ENCODE results near the gene APAF1.

Gene APAF1

DNA sequence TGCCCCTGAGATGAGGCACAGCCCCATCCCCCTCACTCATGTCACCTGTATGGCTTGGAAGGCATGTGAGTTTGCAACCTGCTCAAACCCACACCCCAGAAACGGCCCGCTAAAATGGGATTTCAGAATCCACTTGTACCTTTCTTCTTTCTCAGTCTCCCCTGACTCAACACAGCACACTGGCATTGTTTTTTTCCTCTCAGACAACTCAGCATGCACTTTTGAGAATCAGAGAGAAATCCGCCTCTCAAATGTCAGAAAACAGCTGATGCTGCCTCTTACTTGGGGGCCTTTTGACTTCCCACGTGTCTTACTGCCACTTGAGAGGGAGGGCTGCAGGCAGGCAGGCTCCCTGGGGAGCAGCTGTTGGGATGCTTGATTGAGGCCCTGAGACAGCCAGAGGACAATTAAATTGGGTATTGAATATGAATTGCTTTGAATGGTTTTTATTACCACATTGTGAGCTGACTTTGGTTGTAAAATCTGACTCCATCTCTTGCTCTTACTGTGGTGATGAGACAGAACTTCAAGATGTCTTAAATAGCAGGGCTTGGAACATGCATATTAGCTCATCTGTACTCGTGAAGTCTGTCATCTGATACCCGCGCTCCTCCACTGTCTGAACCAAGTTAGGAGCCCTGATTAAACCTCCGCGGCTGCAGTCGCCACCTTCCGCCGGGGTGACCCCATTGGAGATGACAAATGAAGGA is 96.6 kb downstream of the APAF1 start (continued):
- TF ChIP-seq, protein P1, sequence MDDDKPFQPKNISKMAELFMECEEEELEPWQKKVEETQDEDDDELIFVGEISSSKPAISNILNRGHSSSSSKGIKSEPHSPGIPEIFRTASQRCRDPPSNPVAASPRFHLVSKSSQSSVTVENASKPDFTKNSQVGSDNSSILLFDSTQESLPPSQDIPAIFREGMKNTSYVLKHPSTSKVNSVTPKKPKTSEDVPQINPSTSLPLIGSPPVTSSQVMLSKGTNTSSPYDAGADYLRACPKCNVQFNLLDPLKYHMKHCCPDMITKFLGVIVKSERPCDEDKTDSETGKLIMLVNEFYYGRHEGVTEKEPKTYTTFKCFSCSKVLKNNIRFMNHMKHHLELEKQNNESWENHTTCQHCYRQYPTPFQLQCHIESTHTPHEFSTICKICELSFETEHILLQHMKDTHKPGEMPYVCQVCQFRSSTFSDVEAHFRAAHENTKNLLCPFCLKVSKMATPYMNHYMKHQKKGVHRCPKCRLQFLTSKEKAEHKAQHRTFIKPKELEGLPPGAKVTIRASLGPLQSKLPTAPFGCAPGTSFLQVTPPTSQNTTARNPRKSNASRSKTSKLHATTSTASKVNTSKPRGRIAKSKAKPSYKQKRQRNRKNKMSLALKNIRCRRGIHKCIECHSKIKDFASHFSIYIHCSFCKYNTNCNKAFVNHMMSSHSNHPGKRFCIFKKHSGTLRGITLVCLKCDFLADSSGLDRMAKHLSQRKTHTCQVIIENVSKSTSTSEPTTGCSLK (tag by site-specific recombination; IDR thresholded peaks at IDR 0.05): no peak
- TF ChIP-seq, protein P2, sequence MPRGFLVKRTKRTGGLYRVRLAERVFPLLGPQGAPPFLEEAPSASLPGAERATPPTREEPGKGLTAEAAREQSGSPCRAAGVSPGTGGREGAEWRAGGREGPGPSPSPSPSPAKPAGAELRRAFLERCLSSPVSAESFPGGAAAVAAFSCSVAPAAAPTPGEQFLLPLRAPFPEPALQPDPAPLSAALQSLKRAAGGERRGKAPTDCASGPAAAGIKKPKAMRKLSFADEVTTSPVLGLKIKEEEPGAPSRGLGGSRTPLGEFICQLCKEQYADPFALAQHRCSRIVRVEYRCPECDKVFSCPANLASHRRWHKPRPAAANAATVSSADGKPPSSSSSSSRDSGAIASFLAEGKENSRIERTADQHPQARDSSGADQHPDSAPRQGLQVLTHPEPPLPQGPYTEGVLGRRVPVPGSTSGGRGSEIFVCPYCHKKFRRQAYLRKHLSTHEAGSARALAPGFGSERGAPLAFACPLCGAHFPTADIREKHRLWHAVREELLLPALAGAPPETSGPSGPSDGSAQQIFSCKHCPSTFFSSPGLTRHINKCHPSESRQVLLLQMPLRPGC (tag by site-specific recombination; IDR thresholded peaks at IDR 0.05): peak; percentile 75; the same call in 1 of the 2 replicates
- TF ChIP-seq ZNF184 (tag by site-specific recombination; IDR thresholded peaks at IDR 0.05) (no peak; the same call in 1 of the 2 replicates), ZFP41 (tag by site-specific recombination; IDR thresholded peaks at IDR 0.05; ENCODE audit: borderline replicate concordance) (no peak), ZNF24 (tag by site-specific recombination; IDR thresholded peaks at IDR 0.05) (peak; percentile 51; the same call in 1 of the 2 replicates), ZNF529 (tag by site-specific recombination; IDR thresholded peaks at IDR 0.05; ENCODE audit: insufficient replicate concordance) (no peak), ZNF391 (tag by site-specific recombination; IDR thresholded peaks at IDR 0.05; ENCODE audit: borderline replicate concordance, low read depth) (peak; percentile 19; the same call in 1 of the 2 replicates), SETDB1 (IDR thresholded peaks at IDR 0.05; ENCODE audit: insufficient read length, low read length) (no peak), ZBTB48 (tag by site-specific recombination; IDR thresholded peaks at IDR 0.05) (no peak), ZNF394 (tag by site-specific recombination; IDR thresholded peaks at IDR 0.05; ENCODE audit: borderline replicate concordance) (peak; percentile 57; the same call in 1 of the 2 replicates), ZNF37A (tag by site-specific recombination; IDR thresholded peaks at IDR 0.05) (no peak), MYNN (tag by site-specific recombination; IDR thresholded peaks at IDR 0.05; ENCODE audit: borderline replicate concordance) (peak; percentile 44; the same call in 1 of the 2 replicates), HOXD13 (CRISPR knock-in tag; IDR thresholded peaks at IDR 0.05; ENCODE audit: borderline replicate concordance) (no peak), ZSCAN30 (tag by site-specific recombination; IDR thresholded peaks at IDR 0.05) (no peak; the same call in 1 of the 2 replicates), ZNF366 (tag by site-specific recombination; conservative IDR thresholded peaks at IDR 0.05) (peak; percentile 70), ZNF302 (tag by site-specific recombination; IDR thresholded peaks at IDR 0.05; ENCODE audit: low read depth) (no peak), ZNF155 (tag by site-specific recombination; IDR thresholded peaks at IDR 0.05) (no peak), KLF16 (tag by site-specific recombination; IDR thresholded peaks at IDR 0.05) (no peak)
- TF ChIP-seq, protein P3, sequence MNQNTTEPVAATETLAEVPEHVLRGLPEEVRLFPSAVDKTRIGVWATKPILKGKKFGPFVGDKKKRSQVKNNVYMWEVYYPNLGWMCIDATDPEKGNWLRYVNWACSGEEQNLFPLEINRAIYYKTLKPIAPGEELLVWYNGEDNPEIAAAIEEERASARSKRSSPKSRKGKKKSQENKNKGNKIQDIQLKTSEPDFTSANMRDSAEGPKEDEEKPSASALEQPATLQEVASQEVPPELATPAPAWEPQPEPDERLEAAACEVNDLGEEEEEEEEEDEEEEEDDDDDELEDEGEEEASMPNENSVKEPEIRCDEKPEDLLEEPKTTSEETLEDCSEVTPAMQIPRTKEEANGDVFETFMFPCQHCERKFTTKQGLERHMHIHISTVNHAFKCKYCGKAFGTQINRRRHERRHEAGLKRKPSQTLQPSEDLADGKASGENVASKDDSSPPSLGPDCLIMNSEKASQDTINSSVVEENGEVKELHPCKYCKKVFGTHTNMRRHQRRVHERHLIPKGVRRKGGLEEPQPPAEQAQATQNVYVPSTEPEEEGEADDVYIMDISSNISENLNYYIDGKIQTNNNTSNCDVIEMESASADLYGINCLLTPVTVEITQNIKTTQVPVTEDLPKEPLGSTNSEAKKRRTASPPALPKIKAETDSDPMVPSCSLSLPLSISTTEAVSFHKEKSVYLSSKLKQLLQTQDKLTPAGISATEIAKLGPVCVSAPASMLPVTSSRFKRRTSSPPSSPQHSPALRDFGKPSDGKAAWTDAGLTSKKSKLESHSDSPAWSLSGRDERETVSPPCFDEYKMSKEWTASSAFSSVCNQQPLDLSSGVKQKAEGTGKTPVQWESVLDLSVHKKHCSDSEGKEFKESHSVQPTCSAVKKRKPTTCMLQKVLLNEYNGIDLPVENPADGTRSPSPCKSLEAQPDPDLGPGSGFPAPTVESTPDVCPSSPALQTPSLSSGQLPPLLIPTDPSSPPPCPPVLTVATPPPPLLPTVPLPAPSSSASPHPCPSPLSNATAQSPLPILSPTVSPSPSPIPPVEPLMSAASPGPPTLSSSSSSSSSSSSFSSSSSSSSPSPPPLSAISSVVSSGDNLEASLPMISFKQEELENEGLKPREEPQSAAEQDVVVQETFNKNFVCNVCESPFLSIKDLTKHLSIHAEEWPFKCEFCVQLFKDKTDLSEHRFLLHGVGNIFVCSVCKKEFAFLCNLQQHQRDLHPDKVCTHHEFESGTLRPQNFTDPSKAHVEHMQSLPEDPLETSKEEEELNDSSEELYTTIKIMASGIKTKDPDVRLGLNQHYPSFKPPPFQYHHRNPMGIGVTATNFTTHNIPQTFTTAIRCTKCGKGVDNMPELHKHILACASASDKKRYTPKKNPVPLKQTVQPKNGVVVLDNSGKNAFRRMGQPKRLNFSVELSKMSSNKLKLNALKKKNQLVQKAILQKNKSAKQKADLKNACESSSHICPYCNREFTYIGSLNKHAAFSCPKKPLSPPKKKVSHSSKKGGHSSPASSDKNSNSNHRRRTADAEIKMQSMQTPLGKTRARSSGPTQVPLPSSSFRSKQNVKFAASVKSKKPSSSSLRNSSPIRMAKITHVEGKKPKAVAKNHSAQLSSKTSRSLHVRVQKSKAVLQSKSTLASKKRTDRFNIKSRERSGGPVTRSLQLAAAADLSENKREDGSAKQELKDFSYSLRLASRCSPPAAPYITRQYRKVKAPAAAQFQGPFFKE (tag by site-specific recombination; IDR thresholded peaks at IDR 0.05; ENCODE audit: borderline replicate concordance): no peak
- TF ChIP-seq, protein P4, sequence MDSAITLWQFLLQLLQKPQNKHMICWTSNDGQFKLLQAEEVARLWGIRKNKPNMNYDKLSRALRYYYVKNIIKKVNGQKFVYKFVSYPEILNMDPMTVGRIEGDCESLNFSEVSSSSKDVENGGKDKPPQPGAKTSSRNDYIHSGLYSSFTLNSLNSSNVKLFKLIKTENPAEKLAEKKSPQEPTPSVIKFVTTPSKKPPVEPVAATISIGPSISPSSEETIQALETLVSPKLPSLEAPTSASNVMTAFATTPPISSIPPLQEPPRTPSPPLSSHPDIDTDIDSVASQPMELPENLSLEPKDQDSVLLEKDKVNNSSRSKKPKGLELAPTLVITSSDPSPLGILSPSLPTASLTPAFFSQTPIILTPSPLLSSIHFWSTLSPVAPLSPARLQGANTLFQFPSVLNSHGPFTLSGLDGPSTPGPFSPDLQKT (IDR thresholded peaks at IDR 0.05; ENCODE audit: borderline replicate concordance, low read depth, low read length): no peak
- TF ChIP-seq, protein P5, sequence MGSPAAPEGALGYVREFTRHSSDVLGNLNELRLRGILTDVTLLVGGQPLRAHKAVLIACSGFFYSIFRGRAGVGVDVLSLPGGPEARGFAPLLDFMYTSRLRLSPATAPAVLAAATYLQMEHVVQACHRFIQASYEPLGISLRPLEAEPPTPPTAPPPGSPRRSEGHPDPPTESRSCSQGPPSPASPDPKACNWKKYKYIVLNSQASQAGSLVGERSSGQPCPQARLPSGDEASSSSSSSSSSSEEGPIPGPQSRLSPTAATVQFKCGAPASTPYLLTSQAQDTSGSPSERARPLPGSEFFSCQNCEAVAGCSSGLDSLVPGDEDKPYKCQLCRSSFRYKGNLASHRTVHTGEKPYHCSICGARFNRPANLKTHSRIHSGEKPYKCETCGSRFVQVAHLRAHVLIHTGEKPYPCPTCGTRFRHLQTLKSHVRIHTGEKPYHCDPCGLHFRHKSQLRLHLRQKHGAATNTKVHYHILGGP (tag by site-specific recombination; IDR thresholded peaks at IDR 0.05): no peak
- TF ChIP-seq, protein P6, sequence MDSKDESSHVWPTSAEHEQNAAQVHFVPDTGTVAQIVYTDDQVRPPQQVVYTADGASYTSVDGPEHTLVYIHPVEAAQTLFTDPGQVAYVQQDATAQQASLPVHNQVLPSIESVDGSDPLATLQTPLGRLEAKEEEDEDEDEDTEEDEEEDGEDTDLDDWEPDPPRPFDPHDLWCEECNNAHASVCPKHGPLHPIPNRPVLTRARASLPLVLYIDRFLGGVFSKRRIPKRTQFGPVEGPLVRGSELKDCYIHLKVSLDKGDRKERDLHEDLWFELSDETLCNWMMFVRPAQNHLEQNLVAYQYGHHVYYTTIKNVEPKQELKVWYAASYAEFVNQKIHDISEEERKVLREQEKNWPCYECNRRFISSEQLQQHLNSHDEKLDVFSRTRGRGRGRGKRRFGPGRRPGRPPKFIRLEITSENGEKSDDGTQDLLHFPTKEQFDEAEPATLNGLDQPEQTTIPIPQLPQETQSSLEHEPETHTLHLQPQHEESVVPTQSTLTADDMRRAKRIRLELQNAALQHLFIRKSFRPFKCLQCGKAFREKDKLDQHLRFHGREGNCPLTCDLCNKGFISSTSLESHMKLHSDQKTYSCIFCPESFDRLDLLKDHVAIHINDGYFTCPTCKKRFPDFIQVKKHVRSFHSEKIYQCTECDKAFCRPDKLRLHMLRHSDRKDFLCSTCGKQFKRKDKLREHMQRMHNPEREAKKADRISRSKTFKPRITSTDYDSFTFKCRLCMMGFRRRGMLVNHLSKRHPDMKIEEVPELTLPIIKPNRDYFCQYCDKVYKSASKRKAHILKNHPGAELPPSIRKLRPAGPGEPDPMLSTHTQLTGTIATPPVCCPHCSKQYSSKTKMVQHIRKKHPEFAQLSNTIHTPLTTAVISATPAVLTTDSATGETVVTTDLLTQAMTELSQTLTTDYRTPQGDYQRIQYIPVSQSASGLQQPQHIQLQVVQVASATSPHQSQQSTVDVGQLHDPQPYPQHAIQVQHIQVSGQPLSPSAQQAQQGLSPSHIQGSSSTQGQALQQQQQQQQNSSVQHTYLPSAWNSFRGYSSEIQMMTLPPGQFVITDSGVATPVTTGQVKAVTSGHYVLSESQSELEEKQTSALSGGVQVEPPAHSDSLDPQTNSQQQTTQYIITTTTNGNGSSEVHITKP (tag by site-specific recombination; IDR thresholded peaks at IDR 0.05): peak; percentile 40; the same call in 1 of the 2 replicates
